NCI-H748 (cell line): ENCODE results near the gene DNHD1.
A peak's percentile ranks its signal among the peaks of the same experiment; 100 is the strongest.

Experiments used
- DNase-seq: peaks from one replicate; lab custom pipeline; 2025; ENCODE audit not compliant: unreplicated experiment; lab: John Stamatoyannopoulos, UW

The DNHD1 gene

DNA sequence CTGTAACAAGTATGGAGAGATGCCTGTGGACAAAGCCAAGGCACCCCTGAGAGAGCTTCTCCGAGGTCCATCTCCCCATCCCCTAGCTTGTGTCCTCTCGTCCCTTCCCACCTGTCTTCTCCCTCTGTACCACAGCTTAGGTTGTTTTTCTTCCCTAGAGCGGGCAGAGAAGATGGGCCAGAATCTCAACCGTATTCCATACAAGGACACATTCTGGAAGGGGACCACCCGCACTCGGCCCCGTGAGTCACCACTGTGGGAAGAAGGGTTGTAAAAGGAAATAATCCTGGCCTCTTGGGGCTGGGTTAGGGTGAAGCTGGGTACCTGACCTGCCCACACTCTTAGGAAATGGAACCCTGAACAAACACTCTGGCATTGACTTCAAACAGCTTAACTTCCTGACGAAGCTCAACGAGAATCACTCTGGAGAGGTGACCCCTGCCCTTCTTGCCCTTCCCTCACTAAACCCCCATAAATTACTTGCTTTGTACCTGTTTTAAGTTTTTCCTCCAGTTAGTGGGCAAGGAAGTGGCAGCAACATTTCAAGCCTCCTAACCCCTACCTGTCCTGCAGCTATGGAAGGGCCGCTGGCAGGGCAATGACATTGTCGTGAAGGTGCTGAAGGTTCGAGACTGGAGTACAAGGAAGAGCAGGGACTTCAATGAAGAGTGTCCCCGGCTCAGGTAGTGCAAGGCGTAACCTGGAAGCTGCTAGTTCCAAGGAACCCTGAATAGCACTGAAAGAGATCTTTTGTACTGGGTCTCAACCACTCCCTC lies 111.8 kb downstream of the DNHD1 start:
- DNase-seq: no peak

DNA sequence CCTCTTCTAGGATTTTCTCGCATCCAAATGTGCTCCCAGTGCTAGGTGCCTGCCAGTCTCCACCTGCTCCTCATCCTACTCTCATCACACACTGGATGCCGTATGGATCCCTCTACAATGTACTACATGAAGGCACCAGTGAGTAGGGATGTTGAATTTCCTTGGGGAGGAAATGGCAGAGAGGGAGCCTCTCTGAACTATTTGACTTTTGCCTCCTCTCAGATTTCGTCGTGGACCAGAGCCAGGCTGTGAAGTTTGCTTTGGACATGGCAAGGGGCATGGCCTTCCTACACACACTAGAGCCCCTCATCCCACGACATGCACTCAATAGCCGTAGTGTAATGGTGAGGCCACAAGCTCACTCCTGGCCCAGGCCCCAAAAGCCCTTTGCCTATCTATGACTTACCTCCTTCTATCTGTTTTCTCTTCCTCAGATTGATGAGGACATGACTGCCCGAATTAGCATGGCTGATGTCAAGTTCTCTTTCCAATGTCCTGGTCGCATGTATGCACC lies 112.5 kb downstream of the DNHD1 start:
- DNase-seq: no peak

DNA sequence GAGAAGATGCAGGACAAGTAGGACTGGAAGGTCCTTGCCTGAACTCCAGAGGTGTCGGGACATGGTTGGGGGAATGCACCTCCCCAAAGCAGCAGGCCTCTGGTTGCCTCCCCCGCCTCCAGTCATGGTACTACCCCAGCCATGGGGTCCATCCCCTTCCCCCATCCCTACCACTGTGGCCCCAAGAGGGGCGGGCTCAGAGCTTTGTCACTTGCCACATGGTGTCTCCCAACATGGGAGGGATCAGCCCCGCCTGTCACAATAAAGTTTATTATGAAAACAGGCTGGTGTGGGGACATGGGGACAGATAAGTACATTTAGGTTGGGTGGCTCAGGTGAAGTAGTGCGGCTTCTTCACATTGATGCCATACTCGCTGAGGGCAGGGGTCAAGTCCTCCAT lies 113.5 kb downstream of the DNHD1 start:
- no peak for DNase-seq

DNA sequence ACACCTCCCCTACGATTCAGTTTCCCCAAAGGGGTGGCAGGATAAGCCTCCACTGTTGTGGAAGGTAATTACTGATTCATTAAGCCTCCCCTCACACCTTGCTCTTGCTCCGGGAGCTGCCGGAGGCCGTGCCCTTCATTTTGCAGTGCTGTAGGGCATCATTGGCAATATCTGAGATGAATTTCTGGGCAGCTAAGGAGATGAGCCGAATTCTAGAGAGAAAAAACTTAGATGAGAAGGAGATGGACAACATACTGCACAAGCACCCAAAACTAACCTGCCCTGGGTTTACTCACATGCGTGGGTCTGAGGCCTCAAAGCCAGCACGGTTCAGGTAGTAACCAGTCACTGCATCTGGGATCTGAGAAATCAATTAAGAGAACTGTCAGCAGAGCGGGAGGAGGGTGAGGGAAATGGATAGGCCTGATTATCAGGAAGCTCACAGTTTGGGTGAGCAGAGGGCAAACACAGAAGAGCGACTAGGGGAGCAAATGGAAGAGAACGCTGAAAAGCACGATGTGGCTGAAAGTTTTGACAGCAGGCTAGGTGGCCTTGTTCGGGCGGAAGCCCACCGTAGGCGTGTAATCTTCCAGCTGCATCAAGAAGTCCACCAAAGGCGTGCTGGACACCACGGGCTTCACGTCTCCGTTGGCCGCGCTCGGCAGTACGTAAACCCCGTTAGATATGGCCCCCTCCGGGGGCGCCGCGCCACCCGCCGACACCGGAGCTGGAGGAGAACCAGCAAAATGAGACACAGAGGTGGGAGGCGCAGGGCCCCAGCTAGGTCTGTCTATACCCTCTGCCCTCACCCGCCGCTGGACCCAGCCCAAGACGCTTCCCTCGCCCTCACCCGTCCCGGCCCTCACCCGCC lies 114.2 kb downstream of the DNHD1 start:
- peak; percentile 35 for DNase-seq

DNA sequence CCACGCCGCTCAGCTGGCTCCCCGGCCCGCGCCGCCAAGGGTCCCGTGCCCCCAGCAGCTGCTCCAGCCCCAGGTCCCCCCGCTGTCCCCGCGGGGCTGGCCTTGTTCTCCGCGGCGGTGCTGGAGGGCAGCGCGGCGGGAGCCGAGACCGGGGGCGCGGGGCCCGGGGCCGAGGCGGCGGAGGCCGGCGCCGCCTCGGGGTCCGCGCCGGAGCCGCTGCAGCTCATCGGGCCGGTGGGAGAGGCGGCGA lies 114.8 kb downstream of the DNHD1 start:
- no peak for DNase-seq

- peak; percentile 97 for DNase-seq
These were observed 115.3 kb downstream of the DNHD1 start, which contains the start of gene TAF10 for GRCh38 chr11:6612213-6613041. Gene TAF10 (minus strand): TSS chr11:6612216. CDS start chr11:6612189, 27 bp downstream.

DNA sequence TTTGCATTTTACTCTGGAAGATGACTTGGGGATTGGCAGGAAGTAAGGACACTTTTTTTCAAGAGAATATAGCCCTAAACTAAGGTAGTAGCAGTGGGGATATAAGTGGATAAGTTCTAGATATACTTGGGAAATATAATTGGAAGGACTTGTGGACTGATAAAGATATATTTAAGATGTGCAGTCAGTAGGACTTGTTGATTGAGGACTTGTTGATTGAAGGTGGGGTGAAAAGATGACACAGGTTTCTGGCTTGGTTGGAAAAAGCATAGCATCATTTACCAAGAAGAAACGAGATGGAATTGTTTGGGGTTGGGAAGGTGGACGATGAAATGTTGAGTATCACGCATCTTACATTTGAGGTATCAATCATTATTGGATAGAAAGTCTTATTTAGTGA lies 116.4 kb downstream of the DNHD1 start:
- no peak for DNase-seq

- no peak for DNase-seq
These were observed 117.4 kb downstream of the DNHD1 start for GRCh38 chr11:6614446-6614845.

DNA sequence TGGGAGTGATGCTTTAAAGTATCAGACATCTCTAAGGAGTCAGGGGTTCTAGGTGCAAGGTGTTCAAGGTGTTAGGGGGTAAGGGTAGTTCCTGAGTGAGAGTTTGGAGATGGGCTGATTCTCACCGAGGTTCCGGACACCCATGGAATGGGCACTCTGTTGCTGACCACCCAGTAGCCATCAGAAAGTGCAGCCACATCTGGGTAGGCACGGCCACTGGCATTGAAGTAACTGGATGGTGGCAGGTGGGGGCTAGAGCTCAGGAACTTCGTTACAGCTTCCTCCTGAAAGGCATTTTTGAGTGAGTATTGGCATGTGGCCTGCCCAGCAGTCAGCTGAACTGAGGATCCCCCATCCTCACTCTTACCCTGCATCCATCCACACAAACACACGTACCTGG lies 118.0 kb downstream of the DNHD1 start:
- no peak for DNase-seq

DNA sequence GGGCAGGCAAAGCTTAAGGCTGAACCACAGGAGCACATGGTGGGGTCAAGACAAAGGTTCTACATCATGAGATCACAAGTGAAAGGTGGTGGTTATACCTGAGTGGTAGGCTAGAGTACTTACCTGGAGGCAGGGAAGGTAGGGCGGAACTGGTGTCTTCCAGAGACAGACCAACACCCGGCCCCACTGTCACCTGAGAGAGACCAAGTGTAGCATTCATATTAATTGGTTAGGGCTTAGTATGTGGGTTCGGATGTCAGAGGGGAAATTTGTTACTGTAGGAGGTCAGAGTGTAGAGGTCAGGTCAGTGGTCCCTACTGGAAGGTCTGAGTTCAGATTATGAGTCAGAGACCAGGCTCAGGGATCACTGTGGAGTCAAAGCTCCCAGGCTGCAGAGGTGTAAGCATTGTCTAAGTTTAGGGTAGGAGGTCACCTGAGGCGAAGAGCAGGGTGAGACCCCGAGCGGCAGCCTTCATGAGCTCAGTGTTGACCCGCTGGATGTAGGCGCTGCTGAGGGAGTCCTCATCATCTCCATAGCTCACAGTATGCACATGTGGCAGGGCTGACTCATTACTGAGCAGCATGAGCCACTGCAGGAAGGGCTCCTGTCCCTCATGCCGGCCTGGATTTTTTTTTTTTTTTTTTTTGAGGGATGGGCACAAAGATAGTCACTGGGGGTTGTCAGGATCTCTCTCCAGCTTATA lies 119.0 kb downstream of the DNHD1 start:
- no peak for DNase-seq

GRCh38 chr11:6616596-6617250 lies 119.6 kb downstream of the DNHD1 start:
- no peak for DNase-seq

GRCh38 chr11:6617315-6617781 lies 120.3 kb downstream of the DNHD1 start:
- no peak for DNase-seq

- DNase-seq: peak; percentile 18
These were observed 121.3 kb downstream of the DNHD1 start for GRCh38 chr11:6618117-6619003.

DNA sequence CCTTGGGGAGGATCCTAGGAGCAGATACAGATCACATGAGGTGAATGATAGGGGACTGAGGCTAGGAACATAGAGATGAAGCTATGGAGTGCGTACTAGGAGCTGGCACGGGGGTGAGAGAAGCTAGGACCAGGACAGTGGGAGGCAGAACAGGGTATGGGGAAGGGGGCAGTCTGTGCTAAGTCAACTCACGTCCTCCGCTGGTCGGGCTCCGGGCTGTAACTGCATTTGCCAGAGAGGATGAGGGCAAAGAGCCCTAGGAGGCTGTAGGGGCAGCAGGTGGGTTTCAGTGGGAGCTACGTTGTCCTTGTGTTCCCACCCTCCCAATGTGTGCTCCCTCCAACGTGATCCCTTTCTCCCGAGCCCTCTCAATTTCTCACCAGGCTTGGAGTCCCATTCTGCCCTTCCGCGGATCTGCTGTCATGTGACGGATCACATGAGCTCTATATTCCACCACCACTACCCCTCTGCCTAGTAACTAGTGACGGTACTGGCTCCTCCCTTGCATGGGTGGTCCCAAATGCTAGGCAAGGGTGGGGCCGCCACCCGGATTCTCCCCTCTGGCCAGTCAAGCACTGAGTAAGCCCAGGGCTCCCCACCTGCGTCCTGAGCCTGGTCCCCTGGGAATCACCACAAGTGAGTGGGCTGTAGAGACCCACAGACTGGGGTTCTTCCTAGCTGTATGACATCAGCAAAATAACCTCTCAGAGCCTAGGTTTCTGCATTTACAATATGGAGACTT lies 122.1 kb downstream of the DNHD1 start, which contains the start of gene TPP1:
TPP1 (minus strand) TSS at position 419 of the 742 bp plus-strand sequence; CDS start at position 397, 22 bp downstream.
- peak; percentile 93 for DNase-seq

GRCh38 chr11:6620636-6621035 lies 123.6 kb downstream of the DNHD1 start:
- DNase-seq: no peak
